ENCODE results near the gene UTS2R.

GRCh38 chr17:82351713-82352488, 19.7 kb upstream of the UTS2R start:
- TF ChIP-seq CTCF (IDR thresholded peaks at IDR 0.05) (peak in 5 of 7 experiments; percentile 84 to 99 (median 92)), POLR2A (IDR thresholded peaks at IDR 0.05) (no peak), EP300 (IDR thresholded peaks at IDR 0.05) (no peak)

Data from stomach (tissue), 4 donors.